Sigmoid colon (tissue), 4 donors: Measurements from ENCODE around the gene YTHDF1.

Experiments
- EP300 ChIP-seq, 4 donors: sonication (generic); formaldehyde crosslinking; IDR thresholded peaks; one replicate each; pipeline ENCODE4 v1.6.1; 2017; ENCODE audit warnings: antibody characterized with exemption in 4 of 4
- POLR2A ChIP-seq, 2 donors: fragments of 450-650 bp; IDR thresholded peaks; one replicate each; pipeline ENCODE4 v1.6.1; 2016; ENCODE audit warnings: antibody characterized with exemption in 2 of 2, mild to moderate bottlenecking in 2 of 2, moderate library complexity in 2 of 2
- POLR2AphosphoS5 ChIP-seq, 4 donors: sonication (generic); formaldehyde crosslinking; IDR thresholded peaks; one replicate each; pipeline ENCODE4 v1.6.1; 2017; ENCODE audit warnings: antibody characterized with exemption in 4 of 4
- TF ChIP-seq, protein P1 (sequence below), 4 experiments: fragments of 450-650 bp in 3 of 4; fragments of 200-600 bp in 1 of 4; IDR thresholded peaks; one replicate each; pipeline ENCODE4 v1.5.1; 2016 to 2019; ENCODE audit warnings: antibody characterized with exemption in 4 of 4, mild to moderate bottlenecking in 3 of 4, moderate library complexity in 2 of 4

DNA sequence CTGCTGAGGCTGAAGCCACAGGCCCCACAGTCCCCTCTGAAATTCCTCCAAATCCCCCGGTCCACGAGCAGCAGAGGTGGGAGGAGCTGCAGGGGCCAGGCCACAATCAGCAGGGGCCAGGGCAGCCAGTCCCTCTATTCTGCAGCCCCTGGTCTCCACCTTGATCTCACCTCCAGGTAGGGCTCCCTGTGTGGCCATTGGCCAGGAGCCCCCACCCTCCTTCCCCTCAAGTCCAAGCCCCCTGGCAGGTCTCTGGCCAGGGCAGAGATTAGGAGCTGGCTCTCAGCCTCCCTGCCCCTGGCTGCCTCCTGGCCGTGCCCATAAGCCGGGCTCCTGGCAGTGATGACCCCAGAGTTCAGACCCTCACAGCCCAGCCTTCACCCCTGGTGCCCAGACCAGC, 34.7 kb downstream of the YTHDF1 start:
- no peak for TF ChIP-seq POLR2A (IDR thresholded peaks at IDR 0.05)
- TF ChIP-seq, protein P1, sequence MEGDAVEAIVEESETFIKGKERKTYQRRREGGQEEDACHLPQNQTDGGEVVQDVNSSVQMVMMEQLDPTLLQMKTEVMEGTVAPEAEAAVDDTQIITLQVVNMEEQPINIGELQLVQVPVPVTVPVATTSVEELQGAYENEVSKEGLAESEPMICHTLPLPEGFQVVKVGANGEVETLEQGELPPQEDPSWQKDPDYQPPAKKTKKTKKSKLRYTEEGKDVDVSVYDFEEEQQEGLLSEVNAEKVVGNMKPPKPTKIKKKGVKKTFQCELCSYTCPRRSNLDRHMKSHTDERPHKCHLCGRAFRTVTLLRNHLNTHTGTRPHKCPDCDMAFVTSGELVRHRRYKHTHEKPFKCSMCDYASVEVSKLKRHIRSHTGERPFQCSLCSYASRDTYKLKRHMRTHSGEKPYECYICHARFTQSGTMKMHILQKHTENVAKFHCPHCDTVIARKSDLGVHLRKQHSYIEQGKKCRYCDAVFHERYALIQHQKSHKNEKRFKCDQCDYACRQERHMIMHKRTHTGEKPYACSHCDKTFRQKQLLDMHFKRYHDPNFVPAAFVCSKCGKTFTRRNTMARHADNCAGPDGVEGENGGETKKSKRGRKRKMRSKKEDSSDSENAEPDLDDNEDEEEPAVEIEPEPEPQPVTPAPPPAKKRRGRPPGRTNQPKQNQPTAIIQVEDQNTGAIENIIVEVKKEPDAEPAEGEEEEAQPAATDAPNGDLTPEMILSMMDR (IDR thresholded peaks at IDR 0.05): no peak
- no peak for TF ChIP-seq EP300 (IDR thresholded peaks at IDR 0.05)
- no peak for TF ChIP-seq POLR2AphosphoS5 (IDR thresholded peaks at IDR 0.05)
